SK-N-SH (cell line): ENCODE results near the gene ELF5. TPM values are rescaled to one million over a fixed set of nuclear protein-coding genes. Genes with fewer than 3 reads are reported as not detected.

Source experiments
- CTCF ChIA-PET: fragments of 300-600, 350-600 bp; formaldehyde crosslinking; extraction: SDS; loops from one replicate; lab custom pipeline; 2021; lab: Yijun Ruan, JAX
- POLR2A ChIA-PET: fragments of 350-600 bp; sonication (Branson Sonifier 250); formaldehyde crosslinking; extraction: SDS; loops from one replicate; lab custom pipeline; 2020; ENCODE audit warnings: antibody characterized with exemption, inconsistent platforms; lab: Yijun Ruan, JAX
- DNase-seq: peaks from one replicate; pipeline ENCODE4 v3.0.0; 2012
- H2AFZ ChIP-seq: fragments of 200-600 bp; sonication (generic); 2 replicates; pipeline ENCODE4 v1.8.1; 2016; ENCODE audit warnings: antibody characterized with exemption, mild to moderate bottlenecking, low read depth
- H3F3A ChIP-seq: fragments of 200-600 bp; sonication (generic); replicated peaks from 2 replicates; pipeline ENCODE3; 2016; ENCODE audit warnings: antibody characterized with exemption, mild to moderate bottlenecking; ENCODE audit not compliant: insufficient read depth
- H3K27ac ChIP-seq, 2 experiments: fragments of 200-500 bp in 1 of 2; fragments of 200-600 bp in 1 of 2; sonication (Bioruptor generic) in 1 of 2; sonication (generic), shearing (Covaris generic) in 1 of 2; 2 replicates each; pipeline versions ENCODE4 v1.5.1 to v1.6.1; 2014 to 2016; ENCODE audit warnings: low read depth in 2 of 2, inconsistent platforms in 1 of 2, low read length in 1 of 2, mild to moderate bottlenecking in 1 of 2, mixed read lengths in 1 of 2
- H3K27me3 ChIP-seq: fragments of 200-600 bp; sonication (generic), shearing (Covaris generic); 2 replicates; pipeline ENCODE4 v1.6.1; 2016; ENCODE audit warnings: mixed run types; ENCODE audit not compliant: insufficient read depth
- H3K36me3 ChIP-seq, 2 experiments: fragments of 200-500 bp in 1 of 2; fragments of 200-600 bp in 1 of 2; sonication (Bioruptor generic) in 1 of 2; sonication (generic) in 1 of 2; replicated peaks in 1 of 2; 2 replicates each; pipeline versions ENCODE3 to v1.5.1; 2014 to 2016; ENCODE audit warnings: low read length in 1 of 2, mild to moderate bottlenecking in 1 of 2; ENCODE audit not compliant: insufficient read depth in 2 of 2, control insufficient read depth in 1 of 2
- H3K4me1 ChIP-seq, 2 experiments: fragments of 200-500 bp in 1 of 2; fragments of 200-600 bp in 1 of 2; sonication (Bioruptor generic) in 1 of 2; sonication (generic), shearing (Covaris generic) in 1 of 2; 2 replicates each; pipeline versions ENCODE4 v1.5.1 to v1.6.1; 2014 to 2016; ENCODE audit warnings: low read depth in 1 of 2, low read length in 1 of 2, mixed run types in 1 of 2; ENCODE audit not compliant: insufficient read depth in 2 of 2, control insufficient read depth in 1 of 2
- H3K4me2 ChIP-seq: fragments of 200-600 bp; sonication (generic), shearing (Covaris generic); 2 replicates; pipeline ENCODE4 v1.6.1; 2017; ENCODE audit warnings: mixed run types
- H3K4me3 ChIP-seq, 2 experiments: fragments of 200-500 bp in 1 of 2; fragments of 200-600 bp in 1 of 2; sonication (Bioruptor generic) in 1 of 2; sonication (generic), shearing (Covaris generic) in 1 of 2; 2 replicates each; pipeline versions ENCODE4 v1.5.1 to v1.8.1; 2014 to 2016; ENCODE audit warnings: low read depth in 2 of 2, inconsistent platforms in 1 of 2, low read length in 1 of 2, mild to moderate bottlenecking in 1 of 2, mixed read lengths in 1 of 2, moderate library complexity in 1 of 2
- H3K79me2 ChIP-seq: fragments of 200-600 bp; sonication (generic); 2 replicates; pipeline ENCODE4 v1.8.1; 2017; ENCODE audit warnings: mild to moderate bottlenecking; ENCODE audit not compliant: insufficient read depth
- H3K9ac ChIP-seq: fragments of 200-600 bp; sonication (generic); 2 replicates; pipeline ENCODE4 v1.6.1; 2017; ENCODE audit warnings: mixed run types
- H3K9me2 ChIP-seq: fragments of 200-600 bp; sonication (generic); 2 replicates; pipeline ENCODE4 v1.6.1; 2017; ENCODE audit warnings: mixed run types
- H3K9me3 ChIP-seq: fragments of 200-600 bp; sonication (generic); 2 replicates; pipeline ENCODE4 v1.6.1; 2017; ENCODE audit warnings: mixed run types, mild to moderate bottlenecking, moderate library complexity
- H4K20me1 ChIP-seq: fragments of 200-600 bp; sonication (generic); 2 replicates; pipeline ENCODE4 v1.6.1; 2017; ENCODE audit warnings: mild to moderate bottlenecking, mixed run types; ENCODE audit not compliant: insufficient read depth
- CHD2 ChIP-seq: fragments of 150-350 bp; IDR thresholded peaks from 2 replicates; pipeline ENCODE4 v1.6.1; 2018; ENCODE audit warnings: low read length; ENCODE audit not compliant: partially characterized antibody
- CTCF ChIP-seq: fragments of 200-600 bp; sonication (generic); IDR thresholded peaks from 2 replicates; pipeline ENCODE4 v1.6.1; 2017; ENCODE audit warnings: antibody characterized with exemption, mild to moderate bottlenecking, moderate library complexity
- ELF1 ChIP-seq: IDR thresholded peaks from 2 replicates; pipeline ENCODE4 v1.4.0; 2012
- EZH2phosphoT487 ChIP-seq: fragments of 200-600 bp; sonication (generic); IDR thresholded peaks from 2 replicates; pipeline ENCODE4 v1.6.1; 2017; ENCODE audit warnings: low read depth, mixed run types, mild to moderate bottlenecking, antibody characterized with exemption, moderate library complexity, borderline replicate concordance
- FOXM1 ChIP-seq: IDR thresholded peaks from 2 replicates; pipeline ENCODE4 v1.4.0; 2012; ENCODE audit warnings: low read depth, mild to moderate bottlenecking
- MAX ChIP-seq: IDR thresholded peaks from 2 replicates; pipeline ENCODE4 v1.4.0; 2012; ENCODE audit warnings: low read depth
- PBX3 ChIP-seq: IDR thresholded peaks from 2 replicates; pipeline ENCODE4; 2012
- RXRA ChIP-seq: IDR thresholded peaks from 2 replicates; pipeline ENCODE4 v1.4.0; 2012; ENCODE audit warnings: low read depth, mild to moderate bottlenecking, borderline replicate concordance
- SMC3 ChIP-seq: IDR thresholded peaks from 2 replicates; pipeline ENCODE4 v1.6.1; 2012; ENCODE audit warnings: low read depth, low read length, improper control_type of control experiment
- TAF1 ChIP-seq: IDR thresholded peaks from 2 replicates; pipeline ENCODE4 v1.6.1; 2012; ENCODE audit warnings: low read depth, mild to moderate bottlenecking, low read length, moderate library complexity, borderline replicate concordance
- YY1 ChIP-seq: IDR thresholded peaks from 2 replicates; pipeline ENCODE4 v1.4.0; 2012; ENCODE audit warnings: low read depth, mild to moderate bottlenecking
- ZBTB33 ChIP-seq: IDR thresholded peaks from 2 replicates; pipeline ENCODE4 v1.4.0; 2012; ENCODE audit warnings: low read depth, borderline replicate concordance
- polyA plus RNA-seq, 3 experiments: library from polyadenylated mRNA; depleted of rRNA; stranded (reverse); fragments of >200 nt; gene quantifications; 2 replicates each; pipeline ENCODE4 v1.2.3, GENCODE V29; 2012
- TF ChIP-seq, protein P1 (sequence below): IDR thresholded peaks from 2 replicates; pipeline ENCODE4 v1.6.1; 2012; ENCODE audit warnings: mild to moderate bottlenecking, low read depth, low read length, moderate library complexity
- TF ChIP-seq, protein P2 (sequence below): fragments of 150-350 bp; IDR thresholded peaks from 2 replicates; pipeline ENCODE4 v1.6.1; 2016; ENCODE audit warnings: mild to moderate bottlenecking, low read depth, low read length

Gene ELF5
- polyA plus RNA-seq, 1 of the 3 experiments (the other 2 are of a cell fraction) = not detected

GRCh38 chr11:34510218-34510617, 3.4 kb downstream of the ELF5 start:
- Histone ChIP-seq H3K4me3 (no peak overlapping the region), H3K9me2 (no peaks in the 10 kb centered on the region), H3K79me2 (no peaks in the 10 kb centered on the region), H3F3A (no peaks in the 10 kb centered on the region), H4K20me1 (no peaks in the 10 kb centered on the region), H3K36me3 (no peaks in the 10 kb centered on the region), H2AFZ (no peak overlapping the region), H3K4me1 (peaks cover 0 to 3% of the 10 kb centered on the region in 2 experiments; a peak in 2 of 4 replicates), H3K9me3 (no peaks in the 10 kb centered on the region), H3K27me3 (no peaks in the 10 kb centered on the region), H3K9ac (no peak overlapping the region), H3K4me2 (no peak overlapping the region), H3K27ac (no peak overlapping the region)
- no peak for DNase-seq
- CTCF ChIA-PET = interaction anchor here (1.0 to 1.9 kb wide), 3 partner anchors 8 to 882 kb away, joined by 3 to 4 read pairs (median 3); no protein-coding TSS in a partner anchor
- POLR2A ChIA-PET = no interaction called here
- TF ChIP-seq, protein P1, sequence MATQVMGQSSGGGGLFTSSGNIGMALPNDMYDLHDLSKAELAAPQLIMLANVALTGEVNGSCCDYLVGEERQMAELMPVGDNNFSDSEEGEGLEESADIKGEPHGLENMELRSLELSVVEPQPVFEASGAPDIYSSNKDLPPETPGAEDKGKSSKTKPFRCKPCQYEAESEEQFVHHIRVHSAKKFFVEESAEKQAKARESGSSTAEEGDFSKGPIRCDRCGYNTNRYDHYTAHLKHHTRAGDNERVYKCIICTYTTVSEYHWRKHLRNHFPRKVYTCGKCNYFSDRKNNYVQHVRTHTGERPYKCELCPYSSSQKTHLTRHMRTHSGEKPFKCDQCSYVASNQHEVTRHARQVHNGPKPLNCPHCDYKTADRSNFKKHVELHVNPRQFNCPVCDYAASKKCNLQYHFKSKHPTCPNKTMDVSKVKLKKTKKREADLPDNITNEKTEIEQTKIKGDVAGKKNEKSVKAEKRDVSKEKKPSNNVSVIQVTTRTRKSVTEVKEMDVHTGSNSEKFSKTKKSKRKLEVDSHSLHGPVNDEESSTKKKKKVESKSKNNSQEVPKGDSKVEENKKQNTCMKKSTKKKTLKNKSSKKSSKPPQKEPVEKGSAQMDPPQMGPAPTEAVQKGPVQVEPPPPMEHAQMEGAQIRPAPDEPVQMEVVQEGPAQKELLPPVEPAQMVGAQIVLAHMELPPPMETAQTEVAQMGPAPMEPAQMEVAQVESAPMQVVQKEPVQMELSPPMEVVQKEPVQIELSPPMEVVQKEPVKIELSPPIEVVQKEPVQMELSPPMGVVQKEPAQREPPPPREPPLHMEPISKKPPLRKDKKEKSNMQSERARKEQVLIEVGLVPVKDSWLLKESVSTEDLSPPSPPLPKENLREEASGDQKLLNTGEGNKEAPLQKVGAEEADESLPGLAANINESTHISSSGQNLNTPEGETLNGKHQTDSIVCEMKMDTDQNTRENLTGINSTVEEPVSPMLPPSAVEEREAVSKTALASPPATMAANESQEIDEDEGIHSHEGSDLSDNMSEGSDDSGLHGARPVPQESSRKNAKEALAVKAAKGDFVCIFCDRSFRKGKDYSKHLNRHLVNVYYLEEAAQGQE = no peak
- TF ChIP-seq PBX3 (no peak), CHD2 (no peak), EZH2phosphoT487 (no peak), RXRA (no peak), YY1 (no peak), MAX (no peak), CTCF (no peak), FOXM1 (no peak), ZBTB33 (no peak), ELF1 (no peak), SMC3 (no peak), TAF1 (no peak)
- TF ChIP-seq, protein P2, sequence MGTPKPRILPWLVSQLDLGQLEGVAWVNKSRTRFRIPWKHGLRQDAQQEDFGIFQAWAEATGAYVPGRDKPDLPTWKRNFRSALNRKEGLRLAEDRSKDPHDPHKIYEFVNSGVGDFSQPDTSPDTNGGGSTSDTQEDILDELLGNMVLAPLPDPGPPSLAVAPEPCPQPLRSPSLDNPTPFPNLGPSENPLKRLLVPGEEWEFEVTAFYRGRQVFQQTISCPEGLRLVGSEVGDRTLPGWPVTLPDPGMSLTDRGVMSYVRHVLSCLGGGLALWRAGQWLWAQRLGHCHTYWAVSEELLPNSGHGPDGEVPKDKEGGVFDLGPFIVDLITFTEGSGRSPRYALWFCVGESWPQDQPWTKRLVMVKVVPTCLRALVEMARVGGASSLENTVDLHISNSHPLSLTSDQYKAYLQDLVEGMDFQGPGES = no peak
